Mesothelial cell of epicardium (in vitro differentiated cells): ENCODE measurements around the gene ZNF697. TPM values are rescaled to one million over a fixed set of nuclear protein-coding genes. Genes with fewer than 3 reads are reported as not detected.
"Not testable (repeated sequence)": the region's sequence is repeated elsewhere in the genome, so short reads cannot be mapped to it uniquely, and the experiment has no call there.

Experiments used
- DNase-seq, 2 experiments: peaks; one replicate each; pipeline ENCODE4 v3.0.0; 2021; ENCODE audit warnings: low spot score in 2 of 2; ENCODE audit not compliant: unreplicated experiment in 2 of 2
- H3K27ac Mint-ChIP-seq: 2 replicates; pipeline ENCODE4 v1.8.0; 2021; ENCODE audit warnings: mixed read lengths
- H3K27me3 Mint-ChIP-seq: 2 replicates; pipeline ENCODE4 v1.8.0; 2021; ENCODE audit warnings: low read depth, mixed read lengths
- H3K36me3 Mint-ChIP-seq: 2 replicates; pipeline ENCODE4 v1.8.0; 2021; ENCODE audit warnings: mixed read lengths
- H3K4me1 Mint-ChIP-seq: 2 replicates; pipeline ENCODE4 v1.8.0; 2021; ENCODE audit warnings: mixed read lengths
- H3K4me3 Mint-ChIP-seq: 2 replicates; pipeline ENCODE4 v1.8.0; 2021; ENCODE audit warnings: mild to moderate bottlenecking, moderate library complexity, mixed read lengths
- H3K9me3 Mint-ChIP-seq: 2 replicates; pipeline ENCODE4 v1.8.0; 2021; ENCODE audit warnings: mixed read lengths
- CTCF ChIP-seq: fragments of 200-600 bp; sonication (generic); IDR thresholded peaks from one replicate; pipeline ENCODE4 v1.5.0; 2021; ENCODE audit warnings: antibody characterized with exemption; ENCODE audit not compliant: unreplicated experiment
- total RNA-seq: library from RNA; stranded (reverse); gene quantifications from 3 replicates; pipeline ENCODE4 v1.2.1, GENCODE V29; 2021

Gene ZNF697
- total RNA-seq, 1 donor from 2014 or later: 21.8 TPM

DNA sequence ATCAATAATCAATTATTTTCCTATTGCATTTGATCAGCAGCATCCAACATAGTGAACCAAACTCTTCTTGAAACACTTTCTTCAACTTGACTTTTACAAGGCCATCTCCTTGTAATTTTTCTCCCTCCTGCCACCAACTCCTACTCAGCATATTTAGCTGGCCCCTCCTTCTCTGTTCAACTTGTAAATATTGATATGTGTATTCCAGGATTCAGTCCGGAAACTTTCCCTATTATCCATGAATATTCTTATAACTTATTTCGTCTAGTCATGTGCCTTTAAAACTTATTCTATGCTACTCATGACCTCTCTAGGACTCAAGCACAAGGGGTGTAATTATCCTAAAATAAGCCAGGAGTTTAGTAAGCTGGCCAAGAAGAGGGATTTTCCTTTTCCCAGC is 52.9 kb downstream of the ZNF697 start:
- Mint-ChIP-seq H3K4me3 (no peak overlapping the region), H3K9me3 (peaks cover 25% of the 10 kb centered on the region), H3K36me3 (peaks cover 4% of the 10 kb centered on the region), H3K4me1 (peaks cover 6% of the 10 kb centered on the region), H3K27me3 (no peaks in the 10 kb centered on the region), H3K27ac (no peak overlapping the region)
- no peak for TF ChIP-seq CTCF
- DNase-seq: no peak

- Mint-ChIP-seq H3K36me3 (peaks cover 4% of the 10 kb centered on the region), H3K4me3 (no peak overlapping the region), H3K4me1 (peaks cover 6% of the 10 kb centered on the region), H3K27ac (no peak overlapping the region), H3K27me3 (no peaks in the 10 kb centered on the region), H3K9me3 (peaks cover 25% of the 10 kb centered on the region)
- no peak for TF ChIP-seq CTCF
- no peak for DNase-seq
Measured at GRCh38 chr1:119594376-119594775, 53.7 kb downstream of the ZNF697 start.

GRCh38 chr1:119593805-119594204 is 54.3 kb downstream of the ZNF697 start:
- peaks cover 4% of the 10 kb centered on the region for H3K36me3 Mint-ChIP-seq
- TF ChIP-seq CTCF: no peak

GRCh38 chr1:119590393-119590792 is 57.7 kb downstream of the ZNF697 start:
- peaks cover 11% of the 10 kb centered on the region for H3K4me1 Mint-ChIP-seq
- no peak for TF ChIP-seq CTCF
- H3K36me3 Mint-ChIP-seq: peaks cover 4% of the 10 kb centered on the region
- H3K4me3 Mint-ChIP-seq: no peak overlapping the region
- DNase-seq: no peak
- H3K27me3 Mint-ChIP-seq: no peaks in the 10 kb centered on the region
- no peak overlapping the region for H3K27ac Mint-ChIP-seq
- peaks cover 19% of the 10 kb centered on the region for H3K9me3 Mint-ChIP-seq

More at GRCh38 chr1:119593805-119594204, 54.3 kb downstream of the ZNF697 start:
- H3K9me3 Mint-ChIP-seq: peaks cover 25% of the 10 kb centered on the region
- H3K4me1 Mint-ChIP-seq: peaks cover 6% of the 10 kb centered on the region
- no peak overlapping the region for H3K27ac Mint-ChIP-seq
- no peak for DNase-seq
- H3K27me3 Mint-ChIP-seq: no peaks in the 10 kb centered on the region
- no peak overlapping the region for H3K4me3 Mint-ChIP-seq

DNA sequence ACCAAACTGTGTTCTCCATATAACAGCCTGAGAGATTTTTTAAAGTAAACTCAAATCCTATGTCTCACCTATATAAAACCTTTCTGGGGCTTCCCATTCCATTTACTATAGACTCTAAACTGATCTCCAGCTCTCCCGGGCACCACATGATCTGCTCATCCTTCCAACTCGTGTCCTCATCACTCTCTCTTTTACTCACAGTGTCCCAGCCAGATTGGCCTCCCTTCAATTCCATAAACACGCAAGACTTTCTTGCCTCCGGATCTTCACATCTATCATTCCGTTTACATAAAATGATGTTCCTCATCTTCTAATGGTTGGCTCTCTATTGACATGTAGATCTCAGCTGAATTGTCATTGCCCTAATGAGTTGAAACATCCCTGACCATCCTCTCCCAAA is 59.4 kb downstream of the ZNF697 start:
- TF ChIP-seq CTCF: no peak
- Mint-ChIP-seq H3K27me3 (no peaks in the 10 kb centered on the region), H3K9me3 (peaks cover 8% of the 10 kb centered on the region), H3K36me3 (no peaks in the 10 kb centered on the region), H3K4me1 (peaks cover 11% of the 10 kb centered on the region), H3K4me3 (no peak overlapping the region), H3K27ac (no peak overlapping the region)
- DNase-seq: no peak

GRCh38 chr1:119587341-119587740 is 60.7 kb downstream of the ZNF697 start:
- Mint-ChIP-seq H3K27ac (no peak overlapping the region), H3K4me1 (peaks cover 11% of the 10 kb centered on the region), H3K4me3 (no peak overlapping the region), H3K27me3 (no peaks in the 10 kb centered on the region), H3K9me3 (no peaks in the 10 kb centered on the region), H3K36me3 (no peaks in the 10 kb centered on the region)
- no peak for DNase-seq
- no peak for TF ChIP-seq CTCF

- H3K36me3 Mint-ChIP-seq, DNase-seq, H3K9me3 Mint-ChIP-seq, H3K4me3 Mint-ChIP-seq, H3K27me3 Mint-ChIP-seq, H3K27ac Mint-ChIP-seq: not testable (repeated sequence)
- peaks cover 11% of the 10 kb centered on the region for H3K4me1 Mint-ChIP-seq
Measured at GRCh38 chr1:119585801-119586200, 62.3 kb downstream of the ZNF697 start.
